NCI-H1105 treated with DMSO at 0.1 percent for 48 hours (cell line): Measurements from ENCODE around the gene SHISA5.
"Not testable (repeated sequence)": the region's sequence is repeated elsewhere in the genome, so short reads cannot be mapped to it uniquely, and the experiment has no call there.

Experiments used
- DNase-seq: peaks from one replicate; lab custom pipeline; 2025; lab: John Stamatoyannopoulos, UW

SHISA5 gene

DNA sequence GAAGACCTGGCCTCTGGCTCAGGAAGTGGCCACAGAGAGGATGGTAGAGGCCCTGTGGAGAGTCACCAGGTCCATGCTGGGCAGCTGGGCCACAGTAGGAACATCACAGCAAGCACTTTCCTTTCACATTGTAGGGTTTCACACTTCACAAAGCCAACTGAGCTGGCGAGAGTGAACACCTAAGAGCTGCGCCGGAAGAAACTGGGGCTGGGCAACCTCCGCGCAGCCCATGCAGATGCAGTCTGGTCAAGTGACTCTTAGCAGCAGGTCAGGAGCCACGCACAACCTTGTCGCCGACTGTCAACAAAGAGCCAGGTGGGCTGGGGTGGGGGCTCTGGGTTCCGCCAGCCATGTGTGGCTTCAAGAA lies 15.3 kb upstream of the SHISA5 start:
- no peak for DNase-seq

DNA sequence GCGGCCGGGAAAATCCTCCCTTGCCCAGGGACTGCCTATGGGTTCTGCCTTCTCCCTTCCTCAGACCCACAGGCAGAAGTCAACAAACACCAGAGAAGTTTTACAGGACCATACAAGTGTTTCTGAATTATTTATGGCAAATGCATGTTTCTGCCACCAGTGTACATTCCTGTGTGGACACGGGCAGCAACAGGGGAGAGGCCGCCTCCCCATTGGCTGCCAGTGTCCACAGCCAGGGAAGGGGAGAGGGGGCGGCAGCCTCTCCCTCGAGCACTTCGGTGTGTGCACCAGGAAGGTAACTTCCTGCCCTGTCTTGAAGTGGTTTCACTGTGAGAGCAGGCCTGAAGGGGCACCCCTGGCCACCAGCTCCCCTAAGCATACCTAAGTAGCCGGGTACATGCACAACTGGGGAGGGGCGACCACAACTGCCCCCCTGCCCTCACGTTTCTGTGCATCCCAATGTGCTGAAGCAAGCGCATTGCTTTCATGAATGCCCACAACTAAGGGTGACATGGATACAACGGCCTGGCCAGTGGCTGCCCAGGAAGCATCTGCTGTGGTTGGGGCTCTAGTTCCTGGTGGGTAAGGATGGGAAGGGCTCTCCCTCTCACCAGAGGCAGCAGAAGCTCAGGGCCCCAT lies 14.8 kb upstream of the SHISA5 start:
- no peak for DNase-seq

DNA sequence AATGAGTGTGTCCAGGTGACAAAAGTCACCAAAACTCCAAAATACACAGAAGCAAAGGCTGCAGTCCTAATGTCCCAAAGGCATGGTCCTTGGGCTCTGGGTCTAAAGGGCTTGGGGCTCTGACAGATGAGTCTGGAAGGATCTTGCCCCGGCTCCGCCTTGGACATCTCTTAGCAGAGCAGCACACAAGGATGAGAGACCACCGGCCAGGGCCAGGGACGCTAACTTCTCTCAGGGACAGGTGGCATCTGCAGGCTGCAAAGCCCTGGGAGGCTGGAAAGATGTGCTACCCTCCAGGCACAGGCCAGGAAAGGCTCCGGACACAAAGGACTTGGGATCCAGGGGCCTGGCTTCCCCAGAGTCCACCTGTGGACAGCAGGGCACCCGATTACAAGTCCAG lies 14.1 kb upstream of the SHISA5 start:
- DNase-seq: no peak

DNA sequence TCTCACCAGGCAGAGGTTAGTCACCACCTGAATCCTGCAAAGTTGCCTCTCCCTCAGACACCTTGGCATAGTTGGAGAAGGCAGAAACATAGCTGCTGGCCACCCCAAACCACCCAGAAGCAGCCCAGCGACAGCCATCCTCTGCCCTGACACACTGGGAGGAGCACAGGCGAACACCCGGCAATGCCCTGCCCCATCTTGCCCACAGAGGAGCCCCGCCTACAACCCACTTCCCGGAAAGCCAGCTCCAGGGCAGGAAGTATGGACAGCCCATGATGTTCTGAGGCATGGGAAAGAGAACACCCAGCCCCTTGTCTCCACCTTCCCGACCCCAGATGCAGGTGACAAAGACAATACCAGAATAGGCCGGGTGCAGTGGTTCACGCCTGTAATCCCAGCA lies 12.6 kb upstream of the SHISA5 start:
- no peak for DNase-seq

DNA sequence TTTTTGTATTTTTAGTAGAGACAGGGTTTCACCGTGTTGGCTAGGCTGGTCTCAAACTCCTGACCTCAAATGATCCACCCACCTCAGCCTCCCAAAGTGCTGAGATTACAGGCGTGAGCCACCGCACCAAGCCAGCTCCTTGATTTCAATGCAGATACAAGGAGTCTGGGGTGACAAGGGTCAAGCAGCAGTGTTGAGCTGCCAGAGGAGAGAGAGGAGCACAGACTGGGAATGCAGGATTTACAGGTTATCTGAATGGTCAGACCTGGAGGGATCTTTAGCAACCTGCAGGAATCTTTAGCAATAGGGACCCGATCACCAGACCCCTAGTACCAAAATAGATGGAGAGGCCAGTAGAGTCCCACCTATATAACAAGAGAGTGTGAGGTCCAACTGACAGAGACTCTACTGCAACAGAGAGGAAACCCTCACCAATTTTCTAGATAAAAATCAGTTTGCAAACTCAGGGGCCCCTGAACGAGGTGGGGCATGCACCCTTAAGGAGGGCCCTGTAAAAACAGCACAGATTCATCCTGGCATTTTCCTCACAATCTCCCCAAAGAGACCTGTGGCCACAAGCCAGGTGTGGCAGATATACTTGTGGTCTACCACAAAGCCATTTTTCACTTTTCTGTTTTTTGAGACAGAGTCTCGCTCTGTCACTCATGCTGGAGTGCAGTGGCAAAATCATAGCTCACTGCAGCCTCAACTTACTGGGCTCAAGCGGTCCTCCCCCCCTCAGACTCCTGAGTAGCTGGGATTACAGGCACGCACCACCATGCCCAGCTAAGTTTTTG lies 10.7 kb upstream of the SHISA5 start:
- no peak for DNase-seq

DNA sequence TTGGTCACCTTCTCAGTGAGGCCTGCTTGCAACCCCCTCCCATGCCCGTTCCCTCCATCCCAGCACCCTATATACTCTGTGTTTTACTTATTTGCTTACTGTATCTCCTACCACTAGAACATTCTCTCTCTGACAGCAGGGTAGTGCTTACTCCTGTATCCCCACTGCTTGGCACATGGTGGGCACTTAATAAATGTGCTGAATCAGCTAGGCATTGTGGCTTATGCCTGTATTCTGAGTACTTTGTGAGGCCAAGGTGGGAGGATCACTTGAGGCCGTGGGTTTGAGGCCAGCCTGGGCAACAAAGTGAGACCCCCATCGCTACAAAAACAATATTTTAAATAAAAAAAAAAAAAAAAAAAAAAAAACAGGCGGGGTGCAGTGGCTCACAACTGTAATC lies 7.6 kb upstream of the SHISA5 start:
- no peak for DNase-seq

DNA sequence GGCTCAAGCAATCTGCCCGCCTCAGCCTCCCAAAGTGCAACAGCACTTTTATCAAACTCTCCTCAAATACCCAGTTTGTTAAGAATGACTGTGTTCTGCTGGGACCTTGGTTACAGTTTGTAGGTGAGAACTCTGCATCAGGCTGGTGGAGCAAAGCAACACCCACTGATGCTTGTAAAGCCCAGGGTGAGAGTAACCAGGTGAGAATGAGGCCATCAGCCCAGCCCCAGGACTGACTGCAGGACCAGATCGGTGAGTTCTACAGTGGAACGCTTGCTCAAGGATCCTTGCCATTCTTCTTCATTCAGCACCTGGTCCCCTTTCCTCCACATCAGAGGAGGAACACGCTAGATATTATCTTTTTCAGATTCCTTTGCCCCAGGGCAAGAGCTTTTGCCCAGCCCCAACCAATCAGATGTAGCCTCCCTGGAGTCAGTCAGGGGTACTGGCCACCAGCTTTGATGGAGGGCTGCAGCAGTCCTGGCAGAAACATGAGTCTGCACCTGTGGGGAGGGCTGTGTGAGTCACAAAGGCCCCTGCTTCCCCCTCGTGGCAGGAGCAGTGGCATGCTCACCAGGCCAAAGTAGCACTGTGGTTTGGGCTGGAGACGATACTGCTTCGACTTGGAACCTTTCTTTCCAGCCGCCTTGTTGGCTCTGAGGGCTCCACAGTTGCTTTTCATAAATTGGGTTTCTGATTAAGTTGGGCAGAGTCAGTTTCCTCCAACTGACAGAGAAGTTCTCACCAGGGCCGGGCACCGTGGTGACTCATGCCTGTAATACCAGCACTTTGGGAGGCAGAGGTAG lies 3.5 kb upstream of the SHISA5 start:
- no peak for DNase-seq

DNA sequence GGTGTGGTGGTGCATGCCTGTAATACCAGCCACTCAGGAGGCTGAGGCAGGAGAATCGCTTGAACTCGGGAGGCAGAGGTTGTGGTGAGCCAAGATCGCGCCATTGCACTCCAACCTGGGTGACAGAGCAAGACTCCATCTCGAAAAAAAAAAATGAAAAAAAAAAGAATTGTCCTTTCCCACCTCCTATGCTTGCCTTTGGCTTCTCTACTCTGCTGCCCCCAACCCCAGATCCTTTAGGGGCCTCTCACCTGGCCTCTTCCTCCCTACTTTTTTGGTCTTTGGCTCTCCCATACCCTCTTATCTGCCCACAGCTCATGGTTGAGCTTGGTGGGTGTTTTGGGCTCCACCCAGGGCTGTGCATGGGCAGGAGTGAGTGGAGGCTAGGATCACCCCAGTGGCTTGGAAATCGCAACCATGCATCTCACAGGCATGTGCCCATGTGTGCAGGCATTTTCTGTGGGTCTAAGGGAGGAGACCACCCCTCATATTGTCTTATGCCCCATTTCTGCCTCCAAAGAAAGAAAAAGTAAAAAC lies 2.1 kb upstream of the SHISA5 start:
- no peak for DNase-seq

DNA sequence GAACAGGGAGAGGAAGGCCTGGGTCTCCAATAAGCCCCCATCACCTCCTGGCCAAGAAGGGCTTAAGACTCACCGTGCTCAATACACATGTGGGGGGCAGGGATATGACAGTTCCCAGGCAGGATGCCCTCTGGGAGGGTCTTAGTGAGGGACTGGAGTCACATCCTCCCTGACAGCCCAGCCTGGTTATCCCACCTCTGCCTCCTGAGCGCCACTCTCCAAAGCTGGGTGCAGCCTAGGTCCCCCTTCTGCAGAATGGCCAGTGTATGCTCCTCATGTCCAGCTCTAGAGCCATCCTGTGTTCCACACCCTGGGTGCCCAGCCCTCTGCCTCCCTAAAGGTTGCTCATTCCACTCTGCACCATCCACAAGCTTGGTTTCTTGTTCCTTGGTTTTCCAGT lies 1.2 kb upstream of the SHISA5 start:
- no peak for DNase-seq

DNA sequence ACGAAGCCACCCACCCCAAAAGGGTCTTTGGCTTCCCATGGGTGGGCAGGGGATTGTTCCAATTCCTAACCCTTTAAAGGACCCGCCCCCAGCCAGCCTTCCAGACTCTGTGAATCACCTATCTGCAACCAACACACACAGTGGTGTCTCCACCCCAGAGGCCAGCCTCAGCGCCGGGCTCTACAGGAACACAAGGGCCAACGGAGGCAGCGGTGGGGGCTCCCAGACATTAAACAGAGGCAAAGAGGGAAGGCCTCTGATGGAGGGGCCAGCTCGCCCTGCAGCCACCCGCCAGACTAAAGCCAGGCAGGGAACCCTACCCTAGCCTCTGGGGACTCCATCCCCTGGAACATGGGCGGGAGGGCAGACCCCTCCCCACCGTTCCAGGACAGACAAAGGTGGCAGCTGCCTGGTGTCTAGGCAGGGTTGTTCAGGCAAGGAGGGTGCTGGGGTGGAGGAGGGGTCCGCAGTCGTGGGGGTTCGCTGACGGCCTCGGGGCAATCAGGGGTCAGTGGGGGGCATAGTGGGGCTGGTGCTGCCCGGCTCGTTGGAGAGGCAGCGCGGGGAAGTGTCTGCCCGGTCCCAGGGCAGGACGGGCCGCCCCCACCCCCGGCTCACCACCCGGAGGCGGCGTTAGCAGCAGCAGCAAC lies 448 bp downstream of the SHISA5 start:
- no peak for DNase-seq

DNA sequence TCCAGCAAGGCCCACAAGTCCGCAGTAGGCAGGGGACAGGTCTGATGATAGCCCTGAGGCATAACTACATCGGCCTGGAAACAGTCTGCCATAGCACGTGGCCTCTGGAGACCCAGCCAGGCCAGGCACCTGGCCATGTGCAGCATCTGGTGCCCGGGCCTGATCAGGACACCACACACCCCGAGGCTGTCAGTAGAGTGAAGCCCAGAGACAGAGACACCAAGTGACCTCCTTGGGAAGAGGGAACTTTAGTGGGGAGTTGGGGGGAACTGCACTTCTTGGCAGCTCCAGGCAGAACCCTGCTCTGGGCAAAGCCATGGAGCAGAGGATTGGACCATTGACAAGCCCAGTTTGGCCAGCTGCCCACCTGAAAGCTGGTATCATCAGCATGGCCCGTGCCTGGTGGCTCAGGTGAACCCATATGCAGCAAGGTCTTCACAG lies 1.2 kb downstream of the SHISA5 start:
- no peak for DNase-seq

DNA sequence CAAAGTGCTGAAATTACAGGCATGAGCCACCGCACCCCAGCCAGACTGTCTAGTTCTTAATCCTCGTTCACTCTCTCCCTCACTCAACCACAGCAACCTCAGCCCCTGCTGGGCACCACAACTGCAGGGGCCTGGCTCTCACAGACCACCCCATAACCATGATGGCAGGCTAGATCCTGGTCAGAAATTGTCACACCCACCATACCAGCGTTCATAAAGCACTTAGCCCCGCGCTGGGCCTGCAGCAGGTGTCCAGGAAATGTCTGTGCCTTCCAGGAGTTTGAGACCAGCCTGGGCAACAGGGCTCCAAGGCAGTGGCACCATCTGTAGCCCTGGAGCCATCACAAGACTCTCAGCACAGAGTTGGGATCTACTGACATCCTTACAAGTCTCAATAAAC lies 1.9 kb downstream of the SHISA5 start:
- no peak for DNase-seq

DNA sequence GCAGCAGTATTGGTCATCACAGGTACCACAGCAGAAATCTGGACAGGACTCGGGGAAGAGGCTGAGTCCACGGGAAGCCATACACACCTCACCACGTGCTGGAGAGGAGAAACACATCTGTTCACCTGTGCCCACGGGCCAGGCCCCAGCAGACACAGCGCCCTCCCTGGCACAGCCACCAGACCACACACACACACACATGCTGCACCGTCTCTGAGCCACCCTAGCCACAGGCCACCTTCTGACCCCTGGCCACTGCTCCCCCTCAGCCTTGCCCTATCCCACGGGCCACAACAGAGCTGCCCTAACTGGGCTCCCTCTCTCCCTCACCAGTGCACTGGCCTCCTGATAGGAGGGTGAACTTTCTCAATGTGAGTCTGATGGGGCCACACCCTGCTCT lies 2.8 kb downstream of the SHISA5 start:
- no peak for DNase-seq

DNA sequence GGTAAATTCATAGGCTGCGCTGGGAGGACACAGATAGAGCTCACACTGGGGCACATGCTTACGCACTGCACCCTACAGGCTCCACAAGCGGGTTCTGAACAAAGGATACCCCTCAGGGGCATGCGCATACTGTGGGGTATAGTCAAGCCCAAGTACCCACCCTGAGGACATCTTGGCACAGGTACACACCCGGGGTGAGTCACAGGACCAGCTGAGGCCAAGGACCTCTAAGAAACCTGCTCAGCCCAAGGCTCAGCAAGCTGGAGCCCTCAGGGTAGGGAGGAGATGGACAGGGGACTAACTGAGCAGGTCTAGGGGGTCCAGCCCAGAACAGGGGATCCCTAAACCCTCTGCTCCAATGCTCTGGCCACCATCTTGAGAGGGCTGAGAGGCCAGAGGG lies 3.3 kb downstream of the SHISA5 start:
- DNase-seq: no peak

DNA sequence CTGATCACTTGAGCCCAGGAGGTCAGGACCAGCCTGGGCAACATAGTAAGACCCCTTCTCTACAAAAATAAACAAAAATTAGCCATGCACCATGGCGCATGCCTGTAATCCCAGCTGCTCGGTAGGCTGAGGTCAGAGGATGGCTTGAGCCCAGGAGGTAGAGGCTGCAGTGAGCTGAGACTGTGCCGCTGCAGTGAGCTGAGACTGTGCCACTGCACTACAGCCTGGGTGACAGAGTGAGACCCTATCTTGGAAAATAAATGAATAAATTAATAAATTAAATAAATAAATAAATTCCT lies 10.8 kb downstream of the SHISA5 start:
- no peak for DNase-seq

DNA sequence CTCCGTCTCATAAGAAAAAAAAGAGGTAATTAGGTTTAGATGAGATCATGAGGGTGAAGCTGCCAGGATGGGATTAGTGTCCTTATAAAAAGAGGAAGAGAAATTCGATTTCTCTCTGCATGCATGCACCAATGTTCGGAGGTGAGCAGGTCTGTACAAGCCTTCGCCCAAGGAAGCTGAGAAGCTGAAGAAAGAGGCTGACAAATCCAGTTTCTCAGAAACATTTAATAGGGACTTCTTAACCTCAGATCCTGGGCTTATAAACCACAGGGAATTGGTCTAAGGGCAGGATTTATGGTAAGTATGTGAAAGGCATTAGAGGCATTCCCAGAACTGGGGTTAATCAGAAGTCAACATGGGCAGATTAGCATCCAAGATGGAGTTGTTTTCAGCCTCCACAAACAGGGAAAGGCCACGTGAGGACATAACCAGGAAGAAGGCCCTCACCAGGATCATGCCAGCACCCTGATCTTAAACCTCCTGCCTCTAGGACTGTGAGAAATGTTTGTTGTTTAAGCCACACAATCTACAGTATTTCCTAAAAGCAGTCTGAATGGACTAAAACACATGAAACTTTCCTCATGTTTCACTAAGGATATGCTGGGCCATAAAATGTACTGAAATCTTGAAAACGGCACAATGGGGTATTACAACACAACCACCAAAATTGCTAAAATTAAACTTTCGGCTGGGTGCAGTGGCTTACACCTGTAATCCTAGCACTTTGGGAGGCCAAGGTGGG lies 11.3 kb downstream of the SHISA5 start:
- DNase-seq: no peak

DNA sequence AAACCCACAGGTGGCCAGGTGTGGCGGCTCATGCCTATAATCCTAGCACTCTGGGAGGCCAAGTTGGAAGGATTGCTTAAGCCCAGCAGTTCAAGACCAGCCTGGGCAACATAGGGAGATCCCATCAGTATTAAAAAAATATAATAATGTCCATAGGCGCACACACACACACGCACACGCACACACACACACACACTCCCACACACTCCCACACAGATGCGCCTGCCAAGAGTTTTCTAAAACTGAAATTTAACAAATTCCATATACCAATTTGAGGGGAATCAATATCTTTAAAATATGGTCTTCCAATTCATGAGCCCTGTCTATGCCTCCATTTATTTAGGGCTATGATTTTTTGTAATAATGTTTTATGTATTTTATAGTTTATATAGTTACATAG lies 17.0 kb downstream of the SHISA5 start:
- DNase-seq: no peak

DNA sequence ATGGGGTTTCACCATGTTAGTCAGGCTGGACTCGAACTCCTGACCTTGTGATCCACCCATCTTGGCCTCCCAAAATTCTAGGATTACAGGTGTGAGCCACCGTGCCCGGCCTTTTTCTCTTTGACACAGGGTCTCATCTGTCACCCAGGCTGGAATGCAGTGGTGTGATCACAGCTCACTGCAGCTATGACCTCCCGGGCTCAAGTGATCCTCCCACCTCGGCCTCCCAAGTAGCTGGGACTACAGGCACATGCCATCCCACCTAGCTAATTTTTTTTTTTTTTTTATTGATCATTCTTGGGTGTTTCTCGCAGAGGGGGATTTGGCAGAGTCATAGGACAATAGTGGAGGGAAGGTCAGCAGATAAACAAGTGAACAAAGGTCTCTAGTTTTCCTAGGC lies 21.2 kb downstream of the SHISA5 start:
- not testable (repeated sequence) for DNase-seq

DNA sequence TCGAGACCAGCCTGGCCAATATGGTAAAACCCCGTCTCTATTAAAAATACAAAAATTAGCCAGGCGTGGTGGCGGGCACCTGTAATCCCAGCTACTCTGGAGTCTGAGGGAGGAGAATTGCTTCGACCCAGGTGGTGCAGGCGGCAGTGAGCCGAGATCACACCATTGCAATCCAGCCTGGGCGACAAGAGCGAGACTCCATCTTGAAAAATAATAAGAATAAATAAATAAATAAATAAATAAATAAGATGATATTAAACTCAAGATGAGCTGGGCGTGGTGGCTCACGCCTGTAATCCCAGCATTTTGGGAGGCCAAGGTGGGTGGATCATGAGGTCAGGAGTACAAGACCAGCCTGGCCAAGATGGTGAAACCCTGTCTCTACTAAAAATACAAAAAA lies 23.1 kb downstream of the SHISA5 start:
- not testable (repeated sequence) for DNase-seq

DNA sequence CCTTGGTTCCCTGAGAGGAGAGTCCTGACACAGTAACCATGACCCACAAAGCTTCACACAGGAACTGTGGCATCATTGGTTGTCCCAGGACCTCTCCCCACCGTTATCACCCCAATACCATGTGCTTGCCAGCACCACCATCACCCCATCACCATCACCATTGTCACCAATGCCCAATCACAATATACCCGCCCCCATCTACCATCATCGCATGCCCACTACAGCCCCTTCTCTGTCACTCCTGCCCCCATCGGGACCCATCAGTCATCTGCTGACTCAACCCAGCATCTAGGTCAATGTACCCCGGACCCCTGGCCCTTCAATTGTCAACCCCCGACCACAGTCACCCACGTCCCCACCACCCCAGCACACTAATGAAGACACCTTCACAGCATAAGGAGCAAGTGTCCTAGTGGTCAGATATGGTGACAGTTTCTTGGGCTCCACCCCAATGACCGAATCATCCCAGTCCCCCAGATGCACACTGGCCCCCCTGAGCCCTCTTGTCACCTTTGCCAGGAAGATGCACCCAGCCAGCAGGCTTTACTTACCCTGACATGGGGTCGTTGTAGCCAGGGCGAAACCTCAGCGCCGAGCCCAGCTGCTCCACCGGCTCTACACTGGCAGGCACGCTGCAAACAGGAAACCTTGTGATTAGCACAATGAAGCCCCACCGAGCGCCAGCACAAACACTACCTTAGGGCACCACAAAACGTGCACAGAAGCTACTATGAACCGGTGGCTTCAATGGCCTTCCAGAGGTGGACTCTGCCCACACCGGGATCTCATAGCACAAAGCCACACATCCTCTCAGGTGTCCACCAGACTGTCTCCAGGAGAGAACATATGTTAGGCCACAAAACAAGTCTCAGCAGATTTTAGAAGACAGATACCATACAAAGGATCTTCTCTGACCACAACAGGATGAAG lies 25.1 kb downstream of the SHISA5 start:
- no peak for DNase-seq
